Midbrain (tissue), 1 donor: ENCODE measurements around the gene EID1.
"Not testable (repeated sequence)": the region's sequence is repeated elsewhere in the genome, so short reads cannot be mapped to it uniquely, and the experiment has no call there.

Source experiments
- DNase-seq: peaks from one replicate; lab custom pipeline; 2025; lab: John Stamatoyannopoulos, UW

The EID1 gene

DNA sequence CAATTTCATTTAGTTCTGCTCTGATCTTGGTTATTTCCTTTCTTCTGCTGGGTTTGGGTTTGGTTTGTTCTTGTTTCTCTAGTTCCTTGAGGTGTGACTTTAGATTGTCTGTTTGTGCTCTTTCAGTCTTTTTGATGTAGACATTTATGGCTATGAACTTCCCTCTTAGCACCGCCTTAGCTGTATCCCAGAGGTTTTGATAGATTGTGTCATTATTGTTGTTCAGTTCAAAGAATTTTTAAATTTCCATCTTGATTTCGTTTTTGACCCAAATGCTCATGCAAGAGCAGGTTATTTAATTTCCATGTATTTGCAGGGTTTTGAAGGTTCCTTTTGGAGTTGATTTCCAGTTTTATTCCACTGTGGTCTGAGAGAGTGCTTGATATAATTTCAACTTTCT is 32.6 kb downstream of the EID1 start:
- not testable (repeated sequence) for DNase-seq

DNA sequence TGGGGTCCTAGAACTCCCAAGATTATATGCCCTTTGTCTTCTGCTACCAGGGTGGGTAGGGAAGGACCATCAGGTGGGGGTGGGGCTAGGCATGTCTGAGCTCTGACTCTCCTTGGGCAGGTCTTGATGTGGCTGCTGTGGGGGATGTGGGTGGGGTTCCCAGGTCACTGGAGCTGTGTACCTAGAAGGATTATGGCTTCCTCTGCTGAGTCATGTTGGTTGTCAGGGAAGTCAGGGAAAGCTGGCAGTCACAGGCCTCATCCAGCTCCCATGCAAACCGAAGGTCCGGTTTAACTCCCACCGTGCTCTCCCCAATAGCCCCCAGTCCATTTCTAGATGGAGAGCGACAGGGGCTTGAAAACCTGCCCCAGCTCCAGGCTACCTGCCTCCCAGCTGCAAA is 35.2 kb downstream of the EID1 start:
- DNase-seq = no peak

DNA sequence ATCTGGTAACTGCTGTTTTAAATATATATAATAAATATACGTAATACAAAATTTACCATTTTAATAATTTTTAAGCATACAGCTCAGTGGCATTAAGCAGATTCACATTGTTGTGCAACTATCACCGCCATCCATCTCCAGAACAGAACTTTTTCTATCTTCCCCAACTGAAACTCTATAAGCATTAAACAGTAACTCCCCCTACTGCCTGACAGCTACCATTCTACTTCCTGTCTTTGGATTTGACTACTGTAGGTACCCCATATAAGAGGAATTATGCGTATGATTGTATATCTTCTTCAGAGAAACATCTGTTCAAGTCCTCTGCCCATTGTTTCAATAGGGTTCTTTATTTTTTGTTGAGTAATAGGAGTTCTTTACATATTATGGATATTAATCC is 36.8 kb downstream of the EID1 start:
- DNase-seq = no peak

DNA sequence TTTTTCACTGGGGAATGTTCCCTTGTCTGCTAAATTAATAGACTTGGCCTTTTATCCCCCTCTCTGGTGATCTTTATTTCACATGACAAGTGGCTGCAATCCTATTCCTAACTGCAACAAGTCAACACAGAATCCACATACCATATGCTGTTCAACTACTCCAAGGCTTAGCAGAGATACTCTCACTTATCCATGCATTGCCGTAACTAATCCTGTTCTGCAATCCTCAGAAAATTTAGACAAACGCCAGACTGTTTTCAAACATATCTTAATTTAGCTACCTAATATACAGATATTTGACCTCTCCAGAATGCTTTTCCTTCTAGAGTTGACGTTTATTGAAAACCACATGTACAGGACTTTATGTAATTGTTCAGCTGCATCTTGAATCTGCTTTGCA is 37.9 kb downstream of the EID1 start:
- DNase-seq = no peak

DNA sequence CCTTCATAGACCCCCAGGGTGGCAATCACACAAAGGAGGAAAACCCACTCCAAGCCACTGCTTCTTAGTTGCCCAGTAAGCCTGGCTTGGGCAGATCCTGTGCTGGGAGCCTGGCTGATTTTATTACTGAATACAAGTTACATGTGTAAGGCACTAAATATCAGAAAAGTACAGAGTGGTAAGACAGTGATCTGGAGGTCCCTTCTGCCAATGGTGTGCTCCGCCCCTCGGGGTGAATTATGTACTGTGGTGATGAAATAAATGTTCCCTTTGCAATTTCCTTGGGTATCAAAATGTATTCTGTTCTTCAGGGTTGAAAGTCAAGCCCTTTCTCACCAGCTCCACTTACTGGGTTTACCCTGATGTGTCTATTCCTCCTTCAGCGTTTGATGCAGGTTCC is 38.8 kb downstream of the EID1 start:
- no peak for DNase-seq

DNA sequence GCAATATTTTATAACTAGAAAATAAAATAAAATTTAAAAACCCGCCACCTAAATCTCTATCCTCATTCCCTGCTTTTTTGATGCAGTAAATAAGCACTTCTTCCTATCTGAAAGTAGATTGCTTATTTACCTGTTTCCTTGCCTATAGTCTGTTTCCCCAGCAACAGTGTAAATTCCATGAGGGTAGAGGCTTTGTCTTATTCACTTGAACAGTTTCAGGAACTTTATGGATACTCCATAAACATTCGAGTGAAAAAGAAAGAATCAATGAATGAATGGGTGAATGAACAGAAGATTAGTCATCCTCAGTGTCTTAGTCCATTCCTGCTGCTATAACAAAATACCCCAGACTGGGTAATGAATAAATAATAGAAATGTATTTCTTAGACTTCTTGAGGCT is 44.1 kb downstream of the EID1 start:
- no peak for DNase-seq

DNA sequence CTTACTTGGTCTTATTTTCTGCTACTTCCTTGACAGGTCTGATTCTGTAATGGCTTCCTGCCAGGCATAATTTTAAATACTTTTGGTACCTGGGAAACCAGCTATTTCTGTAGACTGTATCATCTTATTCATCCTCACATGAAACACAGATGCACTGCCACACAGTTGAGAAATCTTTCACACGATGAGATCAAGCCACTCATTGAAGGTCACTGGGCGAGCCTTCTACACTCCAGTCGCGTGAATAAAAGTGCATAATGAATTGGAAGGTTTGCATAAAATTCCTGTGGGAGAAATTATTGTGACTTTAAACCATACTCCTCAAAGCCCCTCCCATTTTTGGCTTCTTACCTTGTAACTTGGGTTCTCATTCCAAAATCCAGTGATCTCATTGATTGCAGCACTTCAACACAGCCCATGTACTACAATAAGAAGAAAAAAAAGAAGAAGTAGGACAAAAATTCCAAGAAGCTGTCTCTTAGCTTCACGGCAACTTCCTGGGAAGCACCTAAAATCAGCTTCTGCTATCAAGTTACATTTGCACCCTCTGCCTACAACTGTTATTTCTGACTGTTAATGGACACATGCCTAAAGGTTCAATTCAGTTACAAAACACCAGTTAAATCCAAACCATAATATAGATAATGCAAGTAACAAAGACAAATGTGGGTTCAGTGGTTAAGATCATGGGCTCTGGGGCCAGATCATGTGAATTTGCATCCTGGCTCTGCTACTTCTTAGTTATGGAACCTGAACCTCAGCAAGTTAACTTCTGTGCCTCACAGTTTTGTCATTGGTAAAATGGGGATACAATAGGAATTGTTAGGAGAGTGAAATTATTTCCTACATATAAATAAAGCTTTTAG is 46.8 kb downstream of the EID1 start:
- DNase-seq = no peak

DNA sequence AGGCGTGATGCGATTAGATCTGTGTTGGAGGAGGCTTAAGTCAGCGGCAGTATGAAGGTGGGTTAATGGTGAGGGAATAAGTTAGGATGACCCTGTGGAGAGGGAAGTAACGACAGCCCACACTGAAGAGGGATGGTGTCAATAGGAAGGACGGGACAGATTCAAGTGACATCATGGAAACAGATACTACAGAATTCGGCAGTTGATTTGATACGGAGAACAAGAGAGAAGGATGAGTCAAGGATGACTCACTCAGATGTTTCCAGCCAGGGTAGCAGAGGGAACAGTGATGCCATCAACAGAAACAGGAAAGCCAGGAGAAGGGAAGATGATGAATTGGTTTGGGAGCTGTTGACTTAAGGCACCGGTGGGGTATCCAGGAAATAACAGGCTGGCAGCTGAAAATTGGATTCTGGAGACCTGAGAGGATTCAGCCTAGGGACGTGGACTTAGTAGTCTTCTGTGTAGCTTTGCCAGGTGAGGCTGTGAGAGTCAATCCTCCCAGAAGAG is 47.8 kb downstream of the EID1 start:
- no peak for DNase-seq

DNA sequence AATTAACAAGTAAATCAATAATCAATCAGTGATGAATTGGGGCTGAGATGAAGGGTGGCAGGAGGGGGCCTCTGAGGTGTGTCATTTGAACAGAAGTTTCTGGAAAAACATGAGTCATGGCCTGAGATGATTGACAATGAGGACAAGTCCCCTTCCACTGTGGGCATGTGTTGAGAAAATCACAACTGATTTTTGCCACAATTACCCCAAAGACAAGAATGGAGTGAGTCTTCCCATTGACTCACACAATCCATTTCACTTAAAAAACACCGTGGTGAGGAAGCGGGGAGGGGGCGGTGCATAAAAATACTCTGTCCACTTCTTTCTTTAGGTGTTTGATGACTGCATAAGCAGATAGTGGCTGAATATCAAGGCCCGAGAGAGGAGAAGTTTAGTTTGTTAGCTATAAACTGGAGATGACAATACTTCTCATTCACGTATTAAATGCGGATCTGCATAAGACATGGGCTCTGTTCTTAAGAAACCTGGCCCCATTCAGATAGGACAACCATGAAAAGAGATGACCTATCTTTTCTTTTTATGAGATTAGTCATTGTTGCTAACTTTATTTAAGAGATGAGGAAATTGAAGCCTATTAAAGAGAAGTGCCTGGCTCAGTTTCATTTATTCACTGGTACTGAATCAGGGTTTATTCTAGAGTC is 51.1 kb downstream of the EID1 start:
- DNase-seq = no peak

DNA sequence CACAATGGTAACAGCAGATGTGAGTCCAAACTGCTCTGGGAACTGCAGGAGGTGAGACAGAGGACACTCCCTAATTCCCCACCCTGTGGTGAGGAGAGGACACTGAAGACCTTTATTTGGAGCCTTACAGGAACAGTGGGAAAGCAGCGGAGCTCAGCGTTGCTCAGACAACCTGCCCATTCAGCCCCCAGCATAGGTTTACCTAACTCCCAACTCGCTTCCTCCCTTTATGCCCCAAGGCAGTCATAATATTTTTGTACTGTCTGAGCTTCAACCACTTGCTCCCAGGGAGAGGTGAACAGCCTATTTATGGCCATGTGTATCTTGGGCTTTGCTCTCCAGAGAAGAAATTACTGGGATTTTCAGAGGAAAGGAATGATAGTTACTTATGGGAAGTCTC is 51.7 kb downstream of the EID1 start:
- DNase-seq = no peak
